Measurements from ENCODE around the gene CDC42EP2. TPM values are rescaled to one million over a fixed set of nuclear protein-coding genes. Genes with fewer than 3 reads are reported as not detected.

CDC42EP2 gene
- total RNA-seq, 1 donor from 2014 or later: 0.18 TPM

Other genes starting within 250 kb of the CDC42EP2 start
- 2.6 and 3.4 TPM in 2 replicates for gene CDCA5, start 230.8 kb upstream of the CDC42EP2 start, total RNA-seq
- 35.7 and 36.6 TPM in 2 replicates for gene ZFPL1, start 230.6 kb upstream of the CDC42EP2 start, total RNA-seq
- gene VPS51, start 218.7 kb upstream of the CDC42EP2 start, total RNA-seq: 224 and 243 TPM in 2 replicates
- gene TM7SF2, start 203.0 kb upstream of the CDC42EP2 start, total RNA-seq: 24.6 and 25.4 TPM in 2 replicates
- gene ZNHIT2, start 197.2 kb upstream of the CDC42EP2 start, total RNA-seq: 11.3 and 13.4 TPM in 2 replicates
- 1,416 and 1,501 TPM in 2 replicates for gene FAU, start 192.7 kb upstream of the CDC42EP2 start, total RNA-seq
- gene MRPL49, start 192.5 kb upstream of the CDC42EP2 start, total RNA-seq: 60.0 and 62.4 TPM in 2 replicates
- 232 and 238 TPM in 2 replicates for gene SYVN1, start 180.3 kb upstream of the CDC42EP2 start, total RNA-seq
- gene SPDYC, start 144.6 kb upstream of the CDC42EP2 start, total RNA-seq: not detected in 2 replicates
- gene CAPN1, start 132.9 kb upstream of the CDC42EP2 start, total RNA-seq: 239 and 260 TPM in 2 replicates
- 37.1 and 43.4 TPM in 2 replicates for gene POLA2, start 52.9 kb upstream of the CDC42EP2 start, total RNA-seq
- gene DPF2, start 19.0 kb downstream of the CDC42EP2 start, total RNA-seq: 88.3 and 89.6 TPM in 2 replicates
- gene TIGD3, start 39.9 kb downstream of the CDC42EP2 start, total RNA-seq: 1.4 and 1.6 TPM in 2 replicates
- gene SLC25A45, start 67.8 kb downstream of the CDC42EP2 start, total RNA-seq: 11.4 and 12.3 TPM in 2 replicates
- 68.6 and 70.6 TPM in 2 replicates for gene FRMD8, start 71.8 kb downstream of the CDC42EP2 start, total RNA-seq
- gene NEAT1, start 107.9 kb downstream of the CDC42EP2 start, total RNA-seq: 578 and 699 TPM in 2 replicates
- gene MALAT1, start 184.2 kb downstream of the CDC42EP2 start, total RNA-seq: 12,540 and 18,961 TPM in 2 replicates
- 70.0 and 75.7 TPM in 2 replicates for gene SCYL1, start 210.2 kb downstream of the CDC42EP2 start, total RNA-seq
- gene LTBP3, start 243.5 kb downstream of the CDC42EP2 start, total RNA-seq: 25.0 and 25.3 TPM in 2 replicates